HG02840 (cell line): ENCODE results near the gene ESR1.
"Not testable (repeated sequence)": the region's sequence is repeated elsewhere in the genome, so short reads cannot be mapped to it uniquely, and the experiment has no call there.

Experiments used
- ATAC-seq: cut with Tn5 transposase; IDR thresholded peaks from one replicate; pipeline ENCODE4 v1.9.1; 2021; ENCODE audit warnings: mild to moderate bottlenecking, moderate library complexity, moderate number of reproducible peaks; ENCODE audit not compliant: unreplicated experiment, low FRiP score

Gene ESR1

GRCh38 chr6:152046118-152046517 lies 238.6 kb downstream of the ESR1 start:
- no peak for ATAC-seq

GRCh38 chr6:152048921-152049320 lies 241.4 kb downstream of the ESR1 start:
- ATAC-seq: no peak

GRCh38 chr6:152049502-152049901 lies 242.0 kb downstream of the ESR1 start:
- no peak for ATAC-seq

DNA sequence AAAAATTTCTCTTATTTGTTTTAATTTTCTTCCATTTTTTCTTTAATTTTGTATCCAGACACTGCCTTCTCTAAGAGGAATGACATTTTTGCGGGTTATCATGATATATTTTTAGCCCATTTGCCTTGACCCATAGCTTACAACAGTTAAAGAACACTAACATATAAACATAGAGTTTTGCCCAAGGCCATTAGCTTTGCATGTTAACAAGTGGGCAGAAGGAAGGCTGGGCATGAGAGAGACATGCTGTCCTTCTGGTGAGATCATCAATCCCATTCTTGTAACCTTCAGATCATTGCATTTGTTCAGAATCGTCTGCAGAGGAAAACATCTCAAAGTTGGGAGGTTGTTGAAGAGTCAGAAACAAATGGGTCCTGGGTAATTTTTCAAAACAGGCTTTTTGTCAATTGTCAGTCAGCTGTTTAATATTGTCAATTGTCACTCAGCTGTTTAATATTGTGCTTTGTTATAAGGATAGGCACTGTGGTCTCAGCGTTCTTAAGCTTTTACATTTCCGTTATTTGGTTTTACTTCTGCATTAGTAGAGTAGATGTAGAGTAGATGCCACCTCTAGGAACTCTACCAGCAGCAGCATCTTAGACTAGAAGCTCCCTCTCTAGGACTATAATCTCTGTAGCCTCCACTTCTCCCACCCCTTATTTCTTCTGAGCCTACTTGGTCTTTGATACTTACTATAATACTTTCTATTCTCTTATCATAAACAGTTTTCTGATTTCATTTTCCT lies 243.1 kb downstream of the ESR1 start:
- ATAC-seq: no peak

GRCh38 chr6:152052061-152052460 lies 244.6 kb downstream of the ESR1 start:
- ATAC-seq: no peak

DNA sequence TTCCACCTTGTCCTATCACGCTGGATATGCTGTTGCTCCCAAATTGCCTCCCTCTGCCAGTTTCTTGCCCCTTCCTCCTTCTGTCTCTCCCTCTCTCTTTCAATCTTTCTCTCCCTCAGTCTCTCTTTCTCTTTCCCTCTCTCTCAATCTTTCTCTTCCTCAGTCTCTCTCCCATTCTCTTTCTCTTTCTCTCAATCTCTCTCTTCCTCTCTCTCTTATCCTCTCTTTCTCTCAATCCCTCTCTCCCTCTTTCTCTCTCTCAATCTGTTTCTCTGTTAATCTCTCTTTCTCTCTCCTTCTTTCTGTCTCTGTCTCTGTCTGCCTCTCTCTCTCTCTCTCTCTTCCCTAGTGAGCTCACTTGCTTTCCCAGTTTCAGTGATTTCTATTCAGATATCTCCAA lies 245.8 kb downstream of the ESR1 start:
- ATAC-seq: no peak

DNA sequence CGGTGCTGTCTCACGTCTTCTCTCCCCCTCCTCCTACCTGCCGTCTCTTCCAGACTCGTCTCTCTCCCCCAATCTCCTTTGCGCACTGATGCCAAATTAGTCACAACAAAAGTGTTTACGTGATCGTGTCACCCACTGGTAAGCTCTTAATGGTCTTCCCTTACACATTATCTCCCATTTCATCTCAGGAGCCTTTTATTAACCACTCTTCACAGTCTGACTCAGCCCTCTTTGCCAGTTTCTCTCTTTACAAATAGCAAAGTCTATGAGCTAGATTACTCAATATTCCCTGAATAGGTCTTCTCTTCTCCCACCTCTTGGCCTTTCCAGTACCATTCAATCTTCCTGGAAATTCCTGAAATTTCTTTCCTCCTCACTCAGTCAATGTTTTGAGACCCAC lies 247.0 kb downstream of the ESR1 start:
- ATAC-seq: no peak

DNA sequence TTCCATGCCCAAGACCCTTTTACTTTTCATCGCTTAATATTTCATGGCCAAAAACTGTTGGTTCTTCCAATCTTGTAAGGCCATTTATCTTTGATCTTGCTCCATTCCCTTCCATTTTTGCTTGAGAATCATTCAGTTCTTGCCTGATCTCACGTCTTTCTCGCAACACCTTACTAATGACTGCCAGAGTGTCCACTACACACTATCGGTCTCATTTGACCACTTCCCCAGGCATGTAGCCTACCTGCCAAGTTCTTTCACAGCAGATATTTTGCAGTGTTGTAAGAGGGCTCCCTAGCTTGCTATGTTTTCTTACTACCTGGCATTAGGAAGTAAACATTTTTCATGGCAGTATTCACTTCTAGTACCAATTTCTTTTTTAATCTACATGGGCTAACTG lies 248.0 kb downstream of the ESR1 start:
- no peak for ATAC-seq

DNA sequence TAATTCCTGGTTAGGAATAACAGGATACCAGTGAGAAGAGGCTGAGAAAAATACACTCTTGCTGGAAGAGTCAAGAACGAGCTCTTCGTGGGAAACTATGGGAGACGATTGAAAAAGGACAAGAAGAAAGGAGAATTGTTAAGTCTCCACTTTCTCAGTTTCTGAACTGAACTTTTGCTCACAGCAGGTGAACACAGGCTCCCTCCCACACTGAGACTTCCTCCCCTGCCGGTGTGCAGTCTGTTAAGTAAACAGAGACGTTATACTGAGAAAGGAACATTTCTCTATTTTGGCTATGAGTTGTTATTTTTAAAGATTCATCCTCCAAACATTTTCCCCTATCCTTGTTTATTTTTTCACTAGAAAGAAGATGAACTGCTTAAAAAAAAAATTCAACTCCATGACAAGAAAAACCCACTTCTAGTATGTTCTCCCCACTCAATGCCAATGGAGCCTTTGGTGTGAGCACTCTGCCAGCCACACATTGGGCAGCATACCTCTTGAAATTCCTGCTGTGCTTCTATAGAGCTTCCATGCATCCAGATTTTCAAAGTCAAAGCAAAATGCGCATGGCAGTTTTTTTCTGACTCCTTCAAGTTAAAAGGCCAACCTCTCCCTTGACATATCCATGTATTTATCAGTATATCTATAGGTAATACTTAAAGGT lies 250.5 kb downstream of the ESR1 start:
- ATAC-seq: no peak

- ATAC-seq: no peak
These were observed 252.4 kb downstream of the ESR1 start for GRCh38 chr6:152059909-152060308.

- ATAC-seq: no peak
These were observed 255.0 kb downstream of the ESR1 start for GRCh38 chr6:152062476-152062875.

- no peak for ATAC-seq
These were observed 255.9 kb downstream of the ESR1 start for GRCh38 chr6:152063170-152063921.

DNA sequence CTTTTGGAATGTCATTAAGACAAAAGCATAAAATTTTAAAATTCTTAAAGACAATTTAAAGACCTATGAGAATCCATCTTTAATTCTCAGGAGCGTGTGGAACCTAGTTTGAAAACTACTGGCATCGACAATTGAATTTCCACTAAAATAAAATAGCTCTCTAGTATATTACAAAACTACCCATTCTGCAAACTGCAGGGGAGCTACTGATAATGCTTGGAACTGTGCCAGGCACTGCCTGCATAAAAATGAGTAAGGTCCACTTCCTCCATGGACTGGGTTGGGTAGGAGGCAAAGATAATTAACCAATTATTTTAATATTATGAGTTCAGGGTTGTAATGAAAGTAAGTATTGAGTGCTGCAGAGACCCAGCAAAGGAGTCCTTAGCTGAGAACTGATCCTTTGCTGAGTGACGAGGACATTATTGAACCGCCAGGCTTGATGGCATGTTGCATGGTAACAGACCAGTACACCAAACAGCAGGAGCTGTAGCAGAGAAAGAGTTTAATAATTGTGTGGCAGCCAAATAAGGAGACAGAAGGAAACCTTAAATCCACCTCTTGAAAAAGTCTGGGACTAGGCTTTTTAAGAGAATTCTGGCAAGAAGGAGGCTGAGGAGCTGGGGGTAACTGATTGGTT lies 261.3 kb downstream of the ESR1 start:
- no peak for ATAC-seq

DNA sequence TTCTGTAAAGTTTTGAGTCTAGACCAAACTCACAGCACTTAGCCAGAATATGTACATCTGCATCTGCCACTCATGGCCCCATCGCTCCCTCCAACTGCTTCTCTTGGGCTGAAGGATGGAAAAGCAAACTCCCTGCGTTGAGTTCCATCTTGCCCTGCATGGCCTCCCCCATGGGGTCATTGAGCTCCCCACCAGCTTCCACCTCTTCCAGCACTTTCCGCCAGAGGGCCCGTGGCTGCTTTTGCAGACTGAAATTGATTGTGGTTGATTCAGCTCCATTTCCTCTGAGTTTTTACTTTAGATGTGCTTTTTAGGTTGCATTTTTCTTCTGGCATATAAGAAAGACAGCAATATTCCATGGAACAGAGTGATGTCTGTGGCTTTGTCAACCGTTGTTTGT lies 263.1 kb downstream of the ESR1 start:
- no peak for ATAC-seq

- no peak for ATAC-seq
These were observed 263.8 kb downstream of the ESR1 start for GRCh38 chr6:152071318-152071717.

DNA sequence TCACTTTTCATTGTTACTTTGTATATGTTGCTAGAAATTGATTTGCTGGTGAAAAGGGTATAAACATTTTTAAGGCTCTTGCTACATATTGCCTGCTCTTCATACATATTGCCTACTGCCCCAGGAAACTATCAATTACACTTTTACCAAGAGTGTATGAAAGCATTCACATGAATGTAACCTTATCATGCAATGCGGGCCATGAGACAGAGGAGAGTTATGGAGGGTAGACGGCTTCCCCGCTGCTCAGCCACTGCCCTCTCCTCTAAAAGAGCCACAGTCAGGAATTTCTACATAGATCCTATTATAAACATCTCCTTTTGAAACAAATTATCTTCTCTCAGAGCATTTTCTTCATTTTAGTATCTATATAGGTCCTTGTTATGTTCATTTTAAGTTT lies 264.4 kb downstream of the ESR1 start:
- no peak for ATAC-seq

- ATAC-seq: not testable (repeated sequence)
These were observed 268.8 kb downstream of the ESR1 start for GRCh38 chr6:152076242-152076641.

DNA sequence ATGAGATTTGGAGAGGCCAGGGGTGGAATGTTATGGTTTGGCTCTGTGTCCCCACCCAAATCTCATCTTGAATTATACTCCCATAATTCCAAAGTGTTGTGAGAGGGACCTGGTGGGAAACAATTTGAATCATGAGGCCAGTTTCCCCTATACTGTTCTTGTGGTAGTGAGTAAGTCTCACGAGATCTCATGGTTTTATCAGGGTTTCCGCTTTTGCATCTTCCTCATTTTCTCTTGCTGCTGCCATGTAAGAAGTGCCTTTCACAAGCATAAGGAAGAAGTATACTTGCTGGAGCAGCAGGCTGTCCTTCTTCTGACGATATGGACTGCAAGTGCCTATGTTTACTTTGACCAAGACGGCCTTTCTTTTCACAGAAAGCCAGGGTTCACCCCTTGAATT lies 270.5 kb downstream of the ESR1 start:
- no peak for ATAC-seq

DNA sequence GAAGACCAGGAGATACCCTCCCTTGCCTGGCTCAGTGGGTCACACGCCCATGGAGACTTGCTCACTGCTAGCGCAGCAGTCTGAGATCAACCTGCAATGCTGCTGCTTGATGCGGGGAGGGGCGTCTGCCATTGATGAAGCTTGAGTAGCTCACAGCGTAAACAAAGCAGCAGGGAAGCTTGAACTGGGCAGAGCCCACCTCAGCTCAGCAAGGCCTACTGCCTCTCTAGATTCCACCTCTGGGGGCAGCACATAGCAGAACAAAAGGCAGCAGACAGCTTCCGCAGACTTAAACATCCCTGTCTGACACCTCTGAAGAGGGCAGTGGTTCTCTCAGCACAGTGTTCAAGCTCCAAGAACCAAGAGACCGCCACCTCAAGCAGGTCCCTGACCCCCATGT lies 271.3 kb downstream of the ESR1 start:
- ATAC-seq: no peak

DNA sequence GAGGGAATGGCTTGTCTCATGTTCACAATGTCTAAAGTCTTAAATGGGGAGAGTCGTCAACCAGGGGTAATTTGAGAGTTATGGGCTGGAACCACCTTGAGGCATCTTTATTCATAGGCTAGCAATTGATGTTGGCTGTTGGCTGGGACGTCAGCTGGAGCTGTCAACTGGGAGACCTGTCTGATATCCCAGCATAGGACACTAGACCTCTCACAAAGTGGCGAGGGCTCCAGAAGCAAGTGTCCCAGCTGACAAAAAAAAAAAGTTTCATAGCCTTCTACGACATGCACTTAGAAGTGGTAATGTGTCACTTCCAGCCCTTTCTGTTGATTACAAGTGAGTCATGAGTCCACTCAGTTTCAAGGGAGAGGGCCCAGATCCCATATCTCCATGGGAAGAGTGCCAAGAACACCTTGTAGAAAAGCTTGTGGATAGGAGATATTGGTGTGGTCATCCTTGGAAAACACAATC lies 278.0 kb downstream of the ESR1 start:
- ATAC-seq: no peak
